HG03196 (cell line): Measurements from ENCODE around the gene PLIN5.
"Not testable (repeated sequence)": the region's sequence is repeated elsewhere in the genome, so short reads cannot be mapped to it uniquely, and the experiment has no call there.

ENCODE experiments used
- ATAC-seq: cut with Tn5 transposase; IDR thresholded peaks from one replicate; pipeline ENCODE4 v1.9.1; 2021; ENCODE audit not compliant: unreplicated experiment

Gene PLIN5

GRCh38 chr19:4547303-4548237 lies 12.5 kb upstream of the PLIN5 start:
- no peak for ATAC-seq

- no peak for ATAC-seq
Measured at GRCh38 chr19:4543842-4544647, 9.0 kb upstream of the PLIN5 start.

DNA sequence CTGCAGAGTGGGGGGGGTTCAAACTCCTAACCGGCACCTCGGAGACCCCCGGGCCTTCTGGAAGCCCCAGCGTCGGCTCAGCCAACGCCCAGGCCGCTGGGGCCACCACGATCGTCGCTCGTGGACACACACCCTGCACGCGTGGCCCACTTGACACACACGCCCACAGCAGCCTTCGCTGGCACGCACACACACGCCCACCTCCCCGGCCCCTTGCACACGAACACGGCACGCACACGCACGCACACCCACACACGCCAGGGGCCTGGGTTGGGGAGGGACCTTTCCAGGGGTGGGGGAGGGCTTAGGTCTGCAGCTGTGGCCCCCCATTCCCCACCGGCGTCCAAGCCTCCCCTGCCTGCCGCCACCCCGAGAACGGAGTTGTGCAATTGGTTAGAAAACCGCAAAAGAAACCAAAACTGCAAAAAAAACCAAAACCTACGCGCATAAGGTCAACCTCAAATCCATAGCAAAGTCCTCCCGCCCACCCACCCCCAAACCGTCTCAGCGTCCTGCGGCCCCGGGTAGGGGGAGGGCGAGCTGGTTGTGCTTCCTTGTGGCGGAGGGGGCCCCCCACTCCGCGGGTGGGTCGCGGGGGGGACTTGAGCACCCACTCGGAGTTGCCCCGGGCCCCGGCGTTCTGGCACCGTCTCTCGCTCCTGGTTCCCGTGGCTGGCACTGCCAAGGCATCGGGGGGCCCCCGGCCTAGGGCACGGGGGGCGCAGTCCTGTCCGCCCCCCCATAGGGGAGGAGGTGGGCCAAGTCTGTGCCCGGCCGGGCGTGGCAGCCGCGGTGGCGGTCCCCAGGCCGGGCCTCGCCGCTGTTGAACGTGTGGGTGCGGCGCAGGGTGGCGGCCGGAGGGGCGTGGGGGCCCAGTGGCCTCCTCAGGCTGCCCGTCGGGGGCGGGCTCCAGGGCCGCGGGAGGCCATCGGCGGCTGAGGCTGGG lies 8.1 kb upstream of the PLIN5 start:
- ATAC-seq = no peak

GRCh38 chr19:4541806-4542145 lies 6.8 kb upstream of the PLIN5 start:
- not testable (repeated sequence) for ATAC-seq

- ATAC-seq = no peak
Measured at GRCh38 chr19:4541114-4541805, 6.2 kb upstream of the PLIN5 start.

DNA sequence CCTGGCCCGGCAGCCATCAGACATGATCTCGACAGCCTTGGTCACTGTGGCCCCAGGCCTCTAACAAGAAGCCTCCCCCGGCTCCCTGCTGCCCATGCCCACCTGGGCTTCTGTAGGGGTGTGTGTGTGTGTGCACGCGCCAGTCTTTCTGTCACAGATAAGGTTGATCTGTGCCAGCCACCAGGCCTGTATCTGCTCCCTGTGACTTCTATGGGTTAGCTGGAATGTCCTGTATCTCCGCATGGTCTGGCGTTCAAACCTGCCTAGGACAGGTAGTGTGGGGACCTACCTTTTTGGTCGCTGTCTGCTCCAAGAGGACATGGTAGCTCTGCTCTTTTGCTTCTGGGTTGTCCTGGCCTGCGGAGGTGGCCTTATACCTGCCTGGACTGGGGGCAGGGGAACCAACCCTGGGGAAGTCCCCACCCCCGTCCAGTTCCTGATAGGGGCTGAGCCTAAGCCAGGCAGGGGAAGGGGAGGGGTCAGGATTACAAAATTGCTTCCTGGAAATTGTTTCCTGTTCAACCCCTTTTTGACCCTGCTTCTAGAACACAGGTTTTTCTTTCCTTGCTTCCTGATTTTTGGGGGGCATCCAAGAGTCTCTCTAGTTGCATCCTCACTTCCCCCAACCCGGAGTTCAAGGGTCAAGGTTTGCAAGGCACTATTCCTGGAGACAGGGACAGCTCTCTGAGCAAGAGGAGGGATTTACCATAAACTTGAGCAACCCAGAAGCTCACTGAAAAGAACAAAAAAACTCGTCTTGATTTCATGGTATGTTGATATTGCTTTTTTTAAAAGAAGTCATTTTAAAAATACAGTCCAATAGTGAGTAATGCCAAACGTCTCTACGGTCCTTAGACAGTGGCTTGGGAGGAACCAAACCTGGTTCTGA lies 4.9 kb upstream of the PLIN5 start, which contains the start of gene LRG1:
TSS of gene LRG1 (minus strand) at position 344 of the 889 bp plus-strand sequence. CDS start at position 321, 23 bp downstream.
- no peak for ATAC-seq

DNA sequence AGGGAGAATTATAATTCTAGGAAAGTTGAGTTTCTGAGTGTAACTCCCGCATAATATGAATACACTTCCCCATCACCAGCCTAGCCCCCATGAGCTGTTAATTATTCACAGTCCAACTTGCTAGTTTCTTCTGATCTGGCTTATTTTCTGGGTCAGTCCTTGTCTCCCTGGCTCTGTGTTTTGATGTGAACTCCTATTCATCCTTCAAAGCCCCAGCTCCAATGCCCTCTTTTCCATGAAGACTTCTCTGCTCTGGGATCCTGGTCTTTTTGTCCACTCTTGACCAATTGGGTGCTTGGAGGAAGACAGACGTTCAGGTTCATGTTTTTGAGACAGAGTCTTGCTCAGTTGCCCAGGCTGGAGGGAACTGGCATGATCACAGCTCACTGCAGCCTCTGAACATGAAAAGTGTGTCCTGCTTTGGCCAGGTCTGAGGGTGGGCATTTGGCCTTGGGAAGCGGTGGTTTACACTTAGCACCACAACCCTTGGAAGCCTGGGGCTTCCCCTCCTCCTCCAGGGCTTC lies 4.2 kb upstream of the PLIN5 start:
- no peak for ATAC-seq

DNA sequence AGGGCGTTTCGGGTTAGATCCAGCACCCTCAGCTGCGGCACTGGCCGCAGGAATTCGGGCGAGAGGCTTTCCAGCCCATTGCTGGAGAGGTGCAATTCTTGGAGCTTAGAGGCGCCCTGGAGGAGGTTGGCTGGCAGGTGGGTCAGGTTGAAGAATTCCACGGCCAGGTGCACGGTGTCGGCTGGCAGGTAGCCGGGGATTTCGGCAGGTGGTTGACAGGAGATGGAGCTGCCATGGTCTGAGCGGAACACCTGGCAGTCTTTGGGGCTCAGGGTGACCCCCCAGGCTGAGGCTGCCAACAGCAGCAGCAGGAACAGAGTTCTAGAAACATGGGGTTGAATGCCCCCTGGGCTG lies 3.6 kb upstream of the PLIN5 start:
- no peak for ATAC-seq

- no peak for ATAC-seq
Measured at GRCh38 chr19:4537953-4538600, 3.1 kb upstream of the PLIN5 start.

DNA sequence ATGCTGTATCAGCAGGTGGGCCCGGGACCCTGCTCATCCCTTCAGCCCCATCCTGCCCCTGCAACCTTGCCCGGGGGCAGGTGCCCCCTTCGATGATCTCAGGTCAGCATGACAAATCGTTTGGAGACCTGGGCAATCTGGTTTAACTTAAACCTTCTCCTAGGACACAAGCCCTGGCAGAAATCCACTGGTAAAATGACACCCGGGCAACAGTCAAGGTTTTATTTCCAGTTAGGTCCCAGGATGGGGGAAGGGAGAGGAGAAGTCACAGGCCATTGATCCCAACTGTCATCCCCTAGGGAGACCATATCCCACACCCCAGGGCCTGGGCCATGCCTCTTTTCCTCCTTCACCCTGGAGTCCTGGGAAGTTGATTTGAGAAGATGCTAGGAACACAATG lies 1.8 kb upstream of the PLIN5 start:
- ATAC-seq = no peak

DNA sequence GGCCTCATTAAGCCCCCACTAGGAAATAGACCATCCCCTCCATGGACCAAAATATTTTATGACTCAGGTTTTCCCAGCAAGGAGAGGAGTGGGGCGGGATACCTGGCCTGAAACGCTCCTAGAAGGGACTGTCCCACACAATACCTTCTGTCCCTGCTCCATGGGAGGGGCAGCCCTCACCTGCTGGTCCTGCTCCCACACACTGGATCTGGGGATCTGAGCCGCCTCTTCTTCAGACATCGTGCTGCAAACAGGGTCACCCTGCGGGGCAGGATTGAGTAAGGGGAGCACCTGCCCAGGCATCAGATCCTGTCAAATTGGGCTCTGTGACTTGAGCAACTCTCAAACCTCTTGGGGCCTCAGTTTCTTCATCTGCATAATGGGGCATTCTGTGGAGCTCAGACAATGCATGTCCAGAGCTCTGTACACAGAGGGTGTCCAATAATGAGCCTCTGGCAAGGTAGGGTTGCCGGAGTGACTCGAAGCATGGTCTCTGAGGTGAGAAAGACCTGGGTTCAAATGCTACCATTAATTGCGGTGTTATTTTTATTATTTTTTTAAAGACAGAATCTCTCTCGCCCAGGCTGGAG lies 1.1 kb downstream of the PLIN5 start:
- ATAC-seq = no peak

- ATAC-seq = no peak
Measured at GRCh38 chr19:4533334-4533733, 1.7 kb downstream of the PLIN5 start.

GRCh38 chr19:4531562-4532165 lies 3.4 kb downstream of the PLIN5 start:
- ATAC-seq = no peak

DNA sequence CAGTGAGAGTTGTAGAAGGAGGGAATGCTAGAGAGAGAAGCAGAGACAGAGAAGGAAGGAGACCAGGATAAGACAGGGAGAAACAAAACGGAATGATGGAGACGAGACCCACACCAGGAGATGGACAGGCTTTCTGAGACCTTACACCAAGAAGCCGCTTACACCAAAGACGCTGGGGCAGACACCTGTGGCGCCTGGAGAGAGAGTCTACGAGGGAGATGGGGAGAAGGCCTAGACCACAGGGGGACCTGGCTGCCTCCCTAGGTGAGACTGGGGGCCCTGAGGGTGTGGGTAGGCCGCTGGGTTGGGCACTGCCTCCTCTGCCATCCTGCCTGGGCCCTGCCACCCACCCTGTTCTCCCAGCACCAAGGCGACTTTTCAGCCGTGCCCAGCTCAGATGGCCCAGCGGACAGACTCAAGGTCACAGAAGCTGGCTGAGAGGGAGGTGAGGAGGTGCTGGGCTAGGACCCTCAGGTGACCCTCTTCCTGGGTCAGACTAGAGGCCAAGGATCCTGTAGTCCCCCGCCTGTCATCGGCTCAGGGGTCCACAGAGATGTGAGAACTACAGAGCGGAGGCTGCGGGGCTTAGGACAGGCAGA lies 5.0 kb downstream of the PLIN5 start:
- no peak for ATAC-seq

DNA sequence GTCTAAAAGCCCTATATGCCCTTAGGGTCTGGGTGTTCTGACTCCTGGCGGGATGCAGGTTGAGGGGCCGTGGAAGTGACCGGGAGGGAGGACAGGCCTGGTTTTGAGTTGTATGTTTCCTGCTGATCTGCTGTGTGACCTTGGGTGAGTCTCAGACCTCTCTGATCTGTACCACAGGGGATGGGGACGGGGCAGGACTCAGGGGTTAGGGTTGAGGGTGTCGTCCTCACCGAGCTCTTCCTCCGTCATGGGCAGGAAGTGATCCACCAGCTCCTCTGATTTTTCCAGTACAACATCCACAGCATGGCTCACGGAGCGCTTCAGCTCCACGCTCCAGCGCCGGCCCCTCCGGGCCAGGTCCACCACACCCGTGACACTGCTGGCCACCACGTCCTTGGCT lies 6.2 kb downstream of the PLIN5 start:
- ATAC-seq = no peak

DNA sequence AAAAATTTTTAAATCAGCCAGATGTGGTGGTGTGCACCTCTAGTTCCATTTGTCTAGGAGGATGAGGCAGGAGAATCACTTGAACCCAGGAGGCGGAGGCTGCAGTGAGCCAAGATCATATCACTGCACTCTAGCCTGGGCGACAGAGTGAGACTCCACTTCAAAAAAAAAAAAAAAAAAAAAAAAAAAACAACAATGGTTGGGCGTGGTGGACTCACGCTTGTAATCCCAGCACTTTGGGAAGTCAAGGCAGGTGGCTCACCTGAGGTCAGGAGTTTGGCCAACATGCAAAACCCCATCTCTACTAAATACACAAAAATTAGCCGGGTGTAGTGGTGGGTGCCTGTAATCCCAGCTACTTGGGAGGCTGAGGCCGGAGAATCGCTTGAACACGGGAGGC lies 7.6 kb downstream of the PLIN5 start:
- not testable (repeated sequence) for ATAC-seq

GRCh38 chr19:4525563-4526002 lies 9.4 kb downstream of the PLIN5 start:
- ATAC-seq = no peak
